ENCODE data around the gene MGLL. TPM values are rescaled to one million over a fixed set of nuclear protein-coding genes. Genes with fewer than 3 reads are reported as not detected.
"Not testable (repeated sequence)": the region's sequence is repeated elsewhere in the genome, so short reads cannot be mapped to it uniquely, and the experiment has no call there.

The MGLL gene
- total and polyA plus RNA-seq, 8 donors = 8.6 to 318 (median 16.0) TPM

- Histone ChIP-seq H3K27me3 (no peaks in the 10 kb centered on the region), H3K36me3 (no peaks in the 10 kb centered on the region), H3K27ac (no peak overlapping the region), H3K4me3 (no peak overlapping the region), H3K4me1 (no peaks in the 10 kb centered on the region), H3K9me3 (no peaks in the 10 kb centered on the region)
- no peak for ATAC-seq
- TF ChIP-seq CTCF (IDR thresholded peaks at IDR 0.05) = no peak
- no peak for DNase-seq
- intact Hi-C loops (cut with DNase I) = no loop called here
These were observed 164.1 kb downstream of the MGLL start for GRCh38 chr3:127658234-127658633.

GRCh38 chr3:127656906-127657305, 165.4 kb downstream of the MGLL start:
- ATAC-seq = no peak
- Histone ChIP-seq H3K4me3 (no peak overlapping the region), H3K4me1 (no peaks in the 10 kb centered on the region), H3K36me3 (no peaks in the 10 kb centered on the region), H3K9me3 (no peaks in the 10 kb centered on the region), H3K27me3 (no peaks in the 10 kb centered on the region), H3K27ac (no peak overlapping the region)
- TF ChIP-seq CTCF (IDR thresholded peaks at IDR 0.05) = no peak
- intact Hi-C loops (cut with DNase I) = no loop called here
- no peak for DNase-seq

GRCh38 chr3:127655641-127656040, 166.7 kb downstream of the MGLL start:
- Histone ChIP-seq H3K27ac (peak overlapping the region in 1 of 2 donors; percentile 26), H3K4me1 (no peaks in the 10 kb centered on the region), H3K27me3 (no peaks in the 10 kb centered on the region), H3K9me3 (no peaks in the 10 kb centered on the region), H3K4me3 (no peak overlapping the region), H3K36me3 (no peaks in the 10 kb centered on the region)
- TF ChIP-seq CTCF (IDR thresholded peaks at IDR 0.05) = no peak
- intact Hi-C loops (cut with DNase I) = no loop called here
- DNase-seq = no peak
- peak; percentile 43 for ATAC-seq

GRCh38 chr3:127654993-127655392, 167.3 kb downstream of the MGLL start:
- not testable (repeated sequence) for H3K4me3 ChIP-seq, H3K27ac ChIP-seq, H3K36me3 ChIP-seq, H3K27me3 ChIP-seq, H3K9me3 ChIP-seq, H3K4me1 ChIP-seq, ATAC-seq, DNase-seq
- intact Hi-C loops (cut with DNase I) = loop anchor here in 1 of 2 donors (5.0 kb wide), 1 partner anchor 317 kb away; no protein-coding TSS in a partner anchor

GRCh38 chr3:127654374-127654773, 167.9 kb downstream of the MGLL start:
- Histone ChIP-seq H3K4me1 (no peaks in the 10 kb centered on the region), H3K4me3 (no peak overlapping the region), H3K36me3 (no peaks in the 10 kb centered on the region), H3K27me3 (no peaks in the 10 kb centered on the region), H3K27ac (no peak overlapping the region), H3K9me3 (no peaks in the 10 kb centered on the region)
- no peak for DNase-seq
- TF ChIP-seq CTCF (IDR thresholded peaks at IDR 0.05) = no peak
- intact Hi-C loops (cut with DNase I) = loop anchor here in 1 of 2 donors (5.0 kb wide), 1 partner anchor 318 kb away; no protein-coding TSS in a partner anchor
- no peak for ATAC-seq
